Measurements from ENCODE around the gene MAPKAP1.

Gene MAPKAP1

GRCh38 chr9:125443367-125443766 is 263.6 kb downstream of the MAPKAP1 start:
- TF ChIP-seq EP300 (IDR thresholded peaks at IDR 0.05; ENCODE audit: borderline replicate concordance) (no peak), REST (IDR thresholded peaks at IDR 0.05; ENCODE audit: low read depth) (no peak), ZBTB7A (IDR thresholded peaks at IDR 0.05; ENCODE audit: low read depth) (no peak), CREB1 (IDR thresholded peaks at IDR 0.05; ENCODE audit: low read depth) (no peak), RAD21 (IDR thresholded peaks at IDR 0.05; ENCODE audit: low read depth) (no peak), TEAD4 (IDR thresholded peaks at IDR 0.05) (no peak), NFIC (IDR thresholded peaks at IDR 0.05) (no peak), YY1 (IDR thresholded peaks at IDR 0.05; ENCODE audit: low read depth) (no peak), USF1 (IDR thresholded peaks at IDR 0.05) (no peak), TAF1 (IDR thresholded peaks at IDR 0.05; ENCODE audit: low read depth) (no peak), TCF12 (IDR thresholded peaks at IDR 0.05; ENCODE audit: low read depth) (no peak), EGR1 (IDR thresholded peaks at IDR 0.05) (no peak), MAX (IDR thresholded peaks at IDR 0.05) (no peak), FOXM1 (IDR thresholded peaks at IDR 0.05; ENCODE audit: borderline replicate concordance, low read depth) (no peak), CEBPB (IDR thresholded peaks at IDR 0.05) (no peak)

DNA sequence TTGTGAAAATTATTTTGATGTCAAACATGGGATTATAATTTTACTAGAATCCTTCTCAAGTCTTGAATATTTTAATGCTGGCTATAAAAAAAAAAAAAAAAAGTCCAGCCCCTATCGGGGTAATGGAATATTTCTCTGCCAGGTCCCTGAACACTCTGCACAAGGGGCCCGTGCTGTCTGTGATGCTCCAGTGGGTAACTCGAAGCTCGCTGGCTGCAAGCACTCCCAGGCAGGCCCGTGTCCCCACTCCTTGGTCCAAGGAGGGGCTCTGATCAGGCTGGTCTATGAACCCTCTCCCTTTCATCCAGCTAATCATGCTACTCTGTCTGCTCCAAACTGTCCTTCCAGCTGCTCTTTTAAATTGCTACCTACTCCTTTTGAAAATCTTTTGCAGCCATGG is 264.6 kb downstream of the MAPKAP1 start:
- TF ChIP-seq MAX (IDR thresholded peaks at IDR 0.05) (no peak), USF1 (IDR thresholded peaks at IDR 0.05) (no peak), YY1 (IDR thresholded peaks at IDR 0.05; ENCODE audit: low read depth) (no peak), TCF12 (IDR thresholded peaks at IDR 0.05; ENCODE audit: low read depth) (no peak), EGR1 (IDR thresholded peaks at IDR 0.05) (no peak), NFIC (IDR thresholded peaks at IDR 0.05) (no peak), TEAD4 (IDR thresholded peaks at IDR 0.05) (no peak), REST (IDR thresholded peaks at IDR 0.05; ENCODE audit: low read depth) (no peak), RAD21 (IDR thresholded peaks at IDR 0.05; ENCODE audit: low read depth) (no peak), ZBTB7A (IDR thresholded peaks at IDR 0.05; ENCODE audit: low read depth) (no peak), FOXM1 (IDR thresholded peaks at IDR 0.05; ENCODE audit: borderline replicate concordance, low read depth) (no peak), TAF1 (IDR thresholded peaks at IDR 0.05; ENCODE audit: low read depth) (no peak), CEBPB (IDR thresholded peaks at IDR 0.05) (no peak), EP300 (IDR thresholded peaks at IDR 0.05; ENCODE audit: borderline replicate concordance) (no peak)

GRCh38 chr9:125440411-125440810 is 266.6 kb downstream of the MAPKAP1 start:
- no peak for TF ChIP-seq FOXM1 (IDR thresholded peaks at IDR 0.05; ENCODE audit: borderline replicate concordance, low read depth)
- no peak for TF ChIP-seq RAD21 (IDR thresholded peaks at IDR 0.05; ENCODE audit: low read depth)
- TF ChIP-seq TEAD4 (IDR thresholded peaks at IDR 0.05): no peak
- TF ChIP-seq CEBPB (IDR thresholded peaks at IDR 0.05): no peak
- no peak for TF ChIP-seq REST (IDR thresholded peaks at IDR 0.05; ENCODE audit: low read depth)
- no peak for TF ChIP-seq TAF1 (IDR thresholded peaks at IDR 0.05; ENCODE audit: low read depth)
- TF ChIP-seq USF1 (IDR thresholded peaks at IDR 0.05): no peak
- no peak for TF ChIP-seq YY1 (IDR thresholded peaks at IDR 0.05; ENCODE audit: low read depth)
- TF ChIP-seq EGR1 (IDR thresholded peaks at IDR 0.05): no peak
- TF ChIP-seq CREB1 (IDR thresholded peaks at IDR 0.05; ENCODE audit: low read depth): no peak
- TF ChIP-seq MAX (IDR thresholded peaks at IDR 0.05): no peak
- no peak for TF ChIP-seq ZBTB7A (IDR thresholded peaks at IDR 0.05; ENCODE audit: low read depth)
- TF ChIP-seq NFIC (IDR thresholded peaks at IDR 0.05): no peak
- no peak for TF ChIP-seq EP300 (IDR thresholded peaks at IDR 0.05; ENCODE audit: borderline replicate concordance)
- no peak for TF ChIP-seq TCF12 (IDR thresholded peaks at IDR 0.05; ENCODE audit: low read depth)
